HEK293 (cell line): ENCODE data around the gene ANO8.

Experiments used
- EGR2 ChIP-seq: fragments of 450-650 bp; formaldehyde crosslinking; IDR thresholded peaks from 2 replicates; pipeline ENCODE4 v1.5.1; 2016; ENCODE audit warnings: low read depth, missing biosample characterization, missing genetic modification characterization
- FEZF1 ChIP-seq: fragments of 450-650 bp; formaldehyde crosslinking; IDR thresholded peaks from 2 replicates; pipeline ENCODE4 v1.5.1; 2016; ENCODE audit warnings: missing biosample characterization, missing genetic modification characterization
- GLIS1 ChIP-seq: fragments of 450-650 bp; formaldehyde crosslinking; IDR thresholded peaks from 2 replicates; pipeline ENCODE4 v1.5.1; 2016; ENCODE audit warnings: missing biosample characterization, missing genetic modification characterization
- HOXA7 ChIP-seq: sonication (generic); formaldehyde crosslinking; IDR thresholded peaks from 2 replicates; pipeline ENCODE4 v1.8.1; 2022; ENCODE audit warnings: missing genetic modification reagents, borderline replicate concordance
- KLF16 ChIP-seq: fragments of 450-650 bp; formaldehyde crosslinking; IDR thresholded peaks from 2 replicates; pipeline ENCODE4 v1.5.1; 2017; ENCODE audit warnings: missing biosample characterization, missing genetic modification characterization
- KLF17 ChIP-seq: fragments of 450-650 bp; formaldehyde crosslinking; IDR thresholded peaks from 2 replicates; pipeline ENCODE4 v1.5.1; 2016; ENCODE audit warnings: missing biosample characterization, missing genetic modification characterization
- OVOL3 ChIP-seq: fragments of 450-650 bp; formaldehyde crosslinking; IDR thresholded peaks from 2 replicates; pipeline ENCODE4 v1.5.1; 2016; ENCODE audit warnings: missing biosample characterization, missing genetic modification characterization
- SALL2 ChIP-seq: fragments of 450-650 bp; formaldehyde crosslinking; IDR thresholded peaks from 2 replicates; pipeline ENCODE4 v1.5.0; 2017; ENCODE audit warnings: missing biosample characterization, mild to moderate bottlenecking, missing genetic modification characterization, borderline replicate concordance
- TSHZ1 ChIP-seq: fragments of 450-650 bp; formaldehyde crosslinking; IDR thresholded peaks from 2 replicates; pipeline ENCODE4 v1.5.1; 2016; ENCODE audit warnings: missing biosample characterization, missing genetic modification characterization, borderline replicate concordance
- ZBTB44 ChIP-seq: fragments of 450-650 bp; IDR thresholded peaks from 2 replicates; pipeline ENCODE4 v1.5.1; 2018; ENCODE audit warnings: missing biosample characterization, mild to moderate bottlenecking, missing genetic modification characterization
- ZNF202 ChIP-seq: fragments of 450-650 bp; formaldehyde crosslinking; IDR thresholded peaks from 2 replicates; pipeline ENCODE4 v1.5.1; 2016; ENCODE audit warnings: missing biosample characterization, missing genetic modification characterization, borderline replicate concordance
- ZNF266 ChIP-seq: fragments of 450-650 bp; formaldehyde crosslinking; IDR thresholded peaks from 2 replicates; pipeline ENCODE4 v1.5.1; 2016; ENCODE audit warnings: missing biosample characterization, missing genetic modification characterization, low read depth
- ZNF274 ChIP-seq, 2 experiments: fragments of 200-500 bp in 1 of 2; fragments of 450-650 bp in 1 of 2; sonication (Bioruptor generic) in 1 of 2; formaldehyde crosslinking in 1 of 2; IDR thresholded peaks; 2 replicates each; pipeline versions ENCODE4 v1.5.1 to v1.6.1; 2014 to 2016; ENCODE audit warnings: borderline replicate concordance in 1 of 2, inconsistent platforms in 1 of 2, low read length in 1 of 2, missing biosample characterization in 1 of 2, missing genetic modification characterization in 1 of 2
- ZNF324 ChIP-seq: fragments of 450-650 bp; formaldehyde crosslinking; IDR thresholded peaks from 2 replicates; pipeline ENCODE4 v1.5.1; 2016; ENCODE audit warnings: missing biosample characterization, missing genetic modification characterization
- ZNF433 ChIP-seq: fragments of 450-650 bp; formaldehyde crosslinking; IDR thresholded peaks from 2 replicates; pipeline ENCODE4 v1.5.1; 2016; ENCODE audit warnings: missing biosample characterization, missing genetic modification characterization, low read depth
- ZNF530 ChIP-seq: fragments of 450-650 bp; formaldehyde crosslinking; IDR thresholded peaks from 2 replicates; pipeline ENCODE4 v1.5.1; 2016; ENCODE audit warnings: low read depth, missing biosample characterization, missing genetic modification characterization
- ZNF560 ChIP-seq: fragments of 450-650 bp; formaldehyde crosslinking; IDR thresholded peaks from 2 replicates; pipeline ENCODE4 v1.5.1; 2017; ENCODE audit warnings: missing biosample characterization, missing genetic modification characterization, borderline replicate concordance
- ZNF837 ChIP-seq: fragments of 450-650 bp; formaldehyde crosslinking; IDR thresholded peaks from 2 replicates; pipeline ENCODE4 v1.5.1; 2016; ENCODE audit warnings: missing biosample characterization, missing genetic modification characterization
- ZSCAN30 ChIP-seq: fragments of 450-650 bp; IDR thresholded peaks from 2 replicates; pipeline ENCODE4 v1.5.1; 2018; ENCODE audit warnings: missing biosample characterization, mild to moderate bottlenecking, missing genetic modification characterization, moderate library complexity
- TF ChIP-seq, protein P1 (sequence below): fragments of 450-650 bp; formaldehyde crosslinking; IDR thresholded peaks from 2 replicates; pipeline ENCODE4 v1.5.1; 2016; ENCODE audit warnings: missing biosample characterization, missing genetic modification characterization
- TF ChIP-seq, protein P2 (sequence below): fragments of 450-650 bp; formaldehyde crosslinking; IDR thresholded peaks from 2 replicates; pipeline ENCODE4 v1.5.1; 2016; ENCODE audit warnings: missing biosample characterization, missing genetic modification characterization
- TF ChIP-seq, protein P3 (sequence below): fragments of 450-650 bp; formaldehyde crosslinking; conservative IDR thresholded peaks from 2 replicates; pipeline ENCODE4 v1.5.1; 2016; ENCODE audit warnings: low read depth, missing biosample characterization, missing genetic modification characterization
- TF ChIP-seq, protein P4 (sequence below): fragments of 450-650 bp; formaldehyde crosslinking; optimal IDR thresholded peaks from 2 replicates; pipeline ENCODE3; 2016; ENCODE audit warnings: missing biosample characterization, mild to moderate bottlenecking, missing genetic modification characterization

The ANO8 gene

DNA sequence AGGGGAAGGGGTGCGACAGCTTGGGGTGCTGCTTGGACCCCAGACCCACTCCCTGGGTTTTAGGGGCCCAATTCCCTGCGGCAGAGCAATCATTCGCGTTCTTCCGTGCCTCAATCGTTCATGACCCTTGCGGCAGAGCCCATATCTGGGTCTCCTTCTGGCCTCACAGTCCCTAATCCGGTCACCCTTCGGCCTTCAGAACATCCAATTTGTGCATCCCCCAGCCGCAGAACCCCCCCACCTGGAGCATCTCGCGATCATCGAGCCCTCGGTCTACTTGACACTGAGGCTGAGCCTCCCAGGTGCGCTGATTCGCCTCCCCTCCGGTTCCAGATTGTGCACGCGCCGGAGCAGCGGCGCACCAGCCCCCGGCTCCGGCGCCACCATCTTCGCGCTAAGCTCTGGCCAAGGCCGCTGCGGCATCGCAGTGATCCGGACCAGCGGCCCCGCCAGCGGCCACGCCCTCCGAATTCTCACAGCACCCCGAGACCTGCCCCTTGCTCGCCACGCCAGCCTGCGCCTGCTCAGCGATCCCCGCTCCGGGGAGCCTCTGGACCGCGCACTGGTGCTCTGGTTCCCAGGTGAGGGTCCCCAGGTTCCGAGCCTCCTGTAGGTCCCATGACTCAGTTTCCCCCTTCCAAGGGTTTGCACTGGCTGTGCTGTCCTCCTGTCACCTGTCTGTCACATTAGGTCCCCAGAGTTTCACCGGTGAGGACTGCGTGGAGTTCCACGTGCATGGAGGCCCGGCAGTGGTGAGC is 3.2 kb upstream of the ANO8 start (continued):
- no peak for TF ChIP-seq TSHZ1
- no peak; the same call in 1 of the 2 replicates for TF ChIP-seq KLF16 (tag by site-specific recombination)
- TF ChIP-seq, protein P1, sequence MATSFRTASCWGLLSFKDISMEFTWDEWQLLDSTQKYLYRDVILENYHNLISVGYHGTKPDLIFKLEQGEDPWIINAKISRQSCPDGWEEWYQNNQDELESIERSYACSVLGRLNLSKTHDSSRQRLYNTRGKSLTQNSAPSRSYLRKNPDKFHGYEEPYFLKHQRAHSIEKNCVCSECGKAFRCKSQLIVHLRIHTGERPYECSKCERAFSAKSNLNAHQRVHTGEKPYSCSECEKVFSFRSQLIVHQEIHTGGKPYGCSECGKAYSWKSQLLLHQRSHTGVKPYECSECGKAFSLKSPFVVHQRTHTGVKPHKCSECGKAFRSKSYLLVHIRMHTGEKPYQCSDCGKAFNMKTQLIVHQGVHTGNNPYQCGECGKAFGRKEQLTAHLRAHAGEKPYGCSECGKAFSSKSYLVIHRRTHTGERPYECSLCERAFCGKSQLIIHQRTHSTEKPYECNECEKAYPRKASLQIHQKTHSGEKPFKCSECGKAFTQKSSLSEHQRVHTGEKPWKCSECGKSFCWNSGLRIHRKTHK, result no peak; the same call in 1 of the 2 replicates
- no peak for TF ChIP-seq SALL2 (tag by site-specific recombination)
- TF ChIP-seq ZNF433 (tag by site-specific recombination), result no peak; the same call in 1 of the 2 replicates
- TF ChIP-seq ZNF324, result no peak
- TF ChIP-seq ZNF560 (tag by site-specific recombination), result no peak
- no peak for TF ChIP-seq ZBTB44 (tag by site-specific recombination)
- no peak for TF ChIP-seq ZNF274 (IDR thresholded peaks at IDR 0.05; ENCODE audit: low read length)
- no peak for TF ChIP-seq ZNF274 (tag by site-specific recombination; IDR thresholded peaks at IDR 0.05; ENCODE audit: borderline replicate concordance)
- no peak for TF ChIP-seq FEZF1
- TF ChIP-seq EGR2 (tag by site-specific recombination), result no peak
- no peak for TF ChIP-seq HOXA7 (CRISPR knock-in tag)
- no peak for TF ChIP-seq OVOL3
- no peak for TF ChIP-seq ZNF530 (tag by site-specific recombination)
- TF ChIP-seq ZNF266, result no peak; the same call in 1 of the 2 replicates
- TF ChIP-seq, protein P2, sequence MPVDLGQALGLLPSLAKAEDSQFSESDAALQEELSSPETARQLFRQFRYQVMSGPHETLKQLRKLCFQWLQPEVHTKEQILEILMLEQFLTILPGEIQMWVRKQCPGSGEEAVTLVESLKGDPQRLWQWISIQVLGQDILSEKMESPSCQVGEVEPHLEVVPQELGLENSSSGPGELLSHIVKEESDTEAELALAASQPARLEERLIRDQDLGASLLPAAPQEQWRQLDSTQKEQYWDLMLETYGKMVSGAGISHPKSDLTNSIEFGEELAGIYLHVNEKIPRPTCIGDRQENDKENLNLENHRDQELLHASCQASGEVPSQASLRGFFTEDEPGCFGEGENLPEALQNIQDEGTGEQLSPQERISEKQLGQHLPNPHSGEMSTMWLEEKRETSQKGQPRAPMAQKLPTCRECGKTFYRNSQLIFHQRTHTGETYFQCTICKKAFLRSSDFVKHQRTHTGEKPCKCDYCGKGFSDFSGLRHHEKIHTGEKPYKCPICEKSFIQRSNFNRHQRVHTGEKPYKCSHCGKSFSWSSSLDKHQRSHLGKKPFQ (tag by site-specific recombination), result no peak
- TF ChIP-seq ZNF837, result peak; percentile 82; the same call in 1 of the 2 replicates
- TF ChIP-seq GLIS1 (tag by site-specific recombination), result no peak
- TF ChIP-seq, protein P3, sequence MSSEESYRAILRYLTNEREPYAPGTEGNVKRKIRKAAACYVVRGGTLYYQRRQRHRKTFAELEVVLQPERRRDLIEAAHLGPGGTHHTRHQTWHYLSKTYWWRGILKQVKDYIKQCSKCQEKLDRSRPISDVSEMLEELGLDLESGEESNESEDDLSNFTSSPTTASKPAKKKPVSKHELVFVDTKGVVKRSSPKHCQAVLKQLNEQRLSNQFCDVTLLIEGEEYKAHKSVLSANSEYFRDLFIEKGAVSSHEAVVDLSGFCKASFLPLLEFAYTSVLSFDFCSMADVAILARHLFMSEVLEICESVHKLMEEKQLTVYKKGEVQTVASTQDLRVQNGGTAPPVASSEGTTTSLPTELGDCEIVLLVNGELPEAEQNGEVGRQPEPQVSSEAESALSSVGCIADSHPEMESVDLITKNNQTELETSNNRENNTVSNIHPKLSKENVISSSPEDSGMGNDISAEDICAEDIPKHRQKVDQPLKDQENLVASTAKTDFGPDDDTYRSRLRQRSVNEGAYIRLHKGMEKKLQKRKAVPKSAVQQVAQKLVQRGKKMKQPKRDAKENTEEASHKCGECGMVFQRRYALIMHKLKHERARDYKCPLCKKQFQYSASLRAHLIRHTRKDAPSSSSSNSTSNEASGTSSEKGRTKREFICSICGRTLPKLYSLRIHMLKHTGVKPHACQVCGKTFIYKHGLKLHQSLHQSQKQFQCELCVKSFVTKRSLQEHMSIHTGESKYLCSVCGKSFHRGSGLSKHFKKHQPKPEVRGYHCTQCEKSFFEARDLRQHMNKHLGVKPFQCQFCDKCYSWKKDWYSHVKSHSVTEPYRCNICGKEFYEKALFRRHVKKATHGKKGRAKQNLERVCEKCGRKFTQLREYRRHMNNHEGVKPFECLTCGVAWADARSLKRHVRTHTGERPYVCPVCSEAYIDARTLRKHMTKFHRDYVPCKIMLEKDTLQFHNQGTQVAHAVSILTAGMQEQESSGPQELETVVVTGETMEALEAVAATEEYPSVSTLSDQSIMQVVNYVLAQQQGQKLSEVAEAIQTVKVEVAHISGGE (tag by site-specific recombination), result no peak
- TF ChIP-seq, protein P4, sequence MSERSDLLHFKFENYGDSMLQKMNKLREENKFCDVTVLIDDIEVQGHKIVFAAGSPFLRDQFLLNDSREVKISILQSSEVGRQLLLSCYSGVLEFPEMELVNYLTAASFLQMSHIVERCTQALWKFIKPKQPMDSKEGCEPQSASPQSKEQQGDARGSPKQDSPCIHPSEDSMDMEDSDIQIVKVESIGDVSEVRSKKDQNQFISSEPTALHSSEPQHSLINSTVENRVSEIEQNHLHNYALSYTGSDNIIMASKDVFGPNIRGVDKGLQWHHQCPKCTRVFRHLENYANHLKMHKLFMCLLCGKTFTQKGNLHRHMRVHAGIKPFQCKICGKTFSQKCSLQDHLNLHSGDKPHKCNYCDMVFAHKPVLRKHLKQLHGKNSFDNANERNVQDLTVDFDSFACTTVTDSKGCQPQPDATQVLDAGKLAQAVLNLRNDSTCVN, result peak; percentile 80
- TF ChIP-seq KLF17 (tag by site-specific recombination), result 0 out of 2 replicates have a peak, but pooled peaks have one; percentile 13
- no peak for TF ChIP-seq ZNF202 (tag by site-specific recombination)
- peak; percentile 99 for TF ChIP-seq ZSCAN30
